GM18519 (cell line): ENCODE measurements around the gene ARRB1.
"Not testable (repeated sequence)": the region's sequence is repeated elsewhere in the genome, so short reads cannot be mapped to it uniquely, and the experiment has no call there.

Experiments
- ATAC-seq: cut with Tn5 transposase; IDR thresholded peaks from one replicate; pipeline ENCODE4 v1.9.1; 2021; ENCODE audit warnings: mild to moderate bottlenecking, moderate library complexity; ENCODE audit not compliant: unreplicated experiment, low FRiP score

Gene ARRB1

DNA sequence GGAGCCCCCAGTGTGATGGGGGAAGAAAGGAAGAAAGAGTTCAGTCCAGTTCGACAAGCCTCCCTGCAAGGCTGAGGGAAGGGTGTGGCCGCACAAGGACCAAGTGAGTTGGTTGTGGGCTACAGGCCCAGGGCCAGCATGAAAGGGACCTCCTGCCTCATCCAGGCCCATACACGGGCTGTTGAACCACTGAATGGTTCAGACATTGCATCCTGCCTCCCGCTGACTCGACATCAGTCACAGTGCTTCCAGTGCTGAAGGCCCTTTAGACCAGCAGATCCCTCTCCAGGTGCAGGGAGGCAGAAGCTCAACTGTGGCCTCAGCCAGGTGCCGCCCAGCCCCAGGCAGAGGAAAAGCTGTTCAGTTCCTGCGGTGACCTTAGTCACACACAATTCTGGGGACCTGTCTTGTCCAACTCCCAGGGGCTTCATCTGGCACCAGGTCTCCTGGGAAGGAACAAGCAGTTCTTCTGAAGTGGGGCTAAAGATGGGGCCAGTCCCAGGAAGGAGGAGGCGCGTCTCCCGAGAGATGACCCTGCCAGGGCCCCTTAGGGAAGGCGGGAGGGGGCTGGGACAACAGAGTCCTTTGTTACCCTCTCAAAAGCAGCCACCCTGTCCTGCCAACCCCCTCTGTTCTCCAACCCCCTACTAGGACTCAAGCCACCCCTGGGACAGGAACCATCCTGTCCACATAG is 6.6 kb downstream of the ARRB1 start:
- no peak for ATAC-seq

DNA sequence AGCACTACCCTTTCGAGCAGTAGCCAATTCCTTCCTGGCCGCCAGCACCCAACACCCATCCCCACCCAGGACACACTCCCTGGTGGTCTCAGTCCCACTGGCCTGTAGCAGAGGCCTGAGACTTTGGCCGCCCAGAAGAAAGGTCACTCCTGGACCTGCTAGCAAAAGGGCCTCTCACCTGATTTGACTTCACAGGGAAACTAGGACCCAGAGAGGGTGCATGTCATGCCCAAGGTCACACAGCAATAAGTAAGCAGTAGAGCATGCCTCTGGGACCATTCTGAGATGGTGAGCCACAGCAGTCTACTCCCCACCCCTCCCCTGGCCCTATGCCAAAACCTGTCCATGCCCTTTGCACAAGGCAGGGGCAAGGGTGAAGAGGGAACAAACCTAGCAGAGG is 7.3 kb downstream of the ARRB1 start:
- no peak for ATAC-seq

DNA sequence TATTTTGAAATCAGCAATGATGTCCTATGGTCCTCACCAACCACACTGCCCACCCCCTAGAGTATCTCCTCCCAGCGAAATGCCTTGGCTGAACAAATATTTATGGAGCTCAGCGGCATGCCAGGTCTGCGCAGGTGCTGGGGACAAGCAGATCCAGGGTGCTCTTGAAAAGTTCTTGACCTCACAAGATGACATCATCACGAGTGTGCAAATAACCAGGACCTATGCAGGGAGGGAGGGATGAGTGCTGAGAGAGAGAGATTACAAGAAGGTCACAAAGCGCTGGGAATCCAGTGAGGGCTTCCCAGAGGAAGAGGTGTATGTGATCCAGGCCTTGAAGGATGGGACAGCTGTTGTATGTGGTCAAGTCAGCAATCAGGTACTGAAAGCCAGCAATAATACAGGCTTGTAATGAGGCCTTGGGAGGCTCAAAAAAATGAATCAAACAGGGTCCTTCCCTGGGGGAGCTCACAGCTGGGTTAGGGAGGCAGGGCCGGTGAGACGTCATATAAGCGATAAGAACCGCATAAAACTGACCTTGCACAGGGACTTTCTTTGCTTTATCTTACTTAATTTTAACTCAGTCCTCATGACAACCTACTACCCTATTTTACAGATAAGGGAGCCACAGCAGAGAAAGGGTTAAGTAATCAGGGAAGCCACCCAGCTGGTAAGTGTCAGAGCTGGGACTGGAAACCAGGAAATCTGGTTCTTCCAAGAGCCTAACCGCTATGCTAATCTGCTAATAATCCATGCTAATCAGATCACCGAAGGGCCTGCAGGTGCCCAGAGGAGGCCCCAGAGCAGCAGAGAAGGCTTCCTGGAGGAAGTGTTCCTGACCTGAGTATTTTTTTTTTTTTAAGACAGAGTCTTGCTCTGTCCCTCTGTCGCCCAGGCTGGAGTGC is 8.2 kb downstream of the ARRB1 start:
- no peak for ATAC-seq

GRCh38 chr11:75342231-75342918 is 9.1 kb downstream of the ARRB1 start:
- no peak for ATAC-seq

GRCh38 chr11:75341612-75342011 is 9.8 kb downstream of the ARRB1 start:
- ATAC-seq = no peak

- no peak for ATAC-seq
Observed at GRCh38 chr11:75339685-75340409, 11.6 kb downstream of the ARRB1 start.

DNA sequence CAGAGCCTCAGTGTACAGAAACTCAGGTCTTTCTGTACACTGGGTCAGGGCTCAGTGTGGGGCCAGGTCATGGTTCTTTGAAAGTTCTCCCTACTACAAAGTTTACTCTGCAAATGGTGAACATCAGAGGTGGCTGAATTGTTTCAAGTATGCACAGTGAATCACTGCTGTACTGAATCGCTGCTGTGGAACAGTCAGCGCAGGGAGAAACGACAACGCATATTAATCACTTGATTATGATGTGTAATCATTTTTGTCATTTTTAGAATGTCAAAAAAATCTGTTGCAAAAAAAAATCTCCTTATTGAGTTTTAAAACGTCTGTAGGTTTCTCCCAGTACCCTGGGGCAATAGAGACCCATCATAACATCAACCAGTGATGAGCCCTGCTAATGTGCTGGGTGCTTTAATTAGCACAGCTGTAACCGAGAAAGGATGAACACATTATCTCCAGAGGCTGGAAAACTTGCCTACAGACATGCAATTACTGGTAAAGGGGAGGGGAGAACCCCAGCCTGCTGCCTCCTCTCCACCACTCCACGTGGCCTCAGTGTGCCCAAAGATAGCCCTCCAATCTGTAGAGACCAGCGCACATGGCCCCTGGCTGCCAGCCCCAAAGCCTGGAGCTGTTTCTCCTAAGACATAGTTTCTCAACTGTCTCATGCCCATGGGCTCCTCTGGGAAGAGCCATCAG is 12.8 kb downstream of the ARRB1 start:
- ATAC-seq = no peak

- ATAC-seq = no peak
Observed at GRCh38 chr11:75337195-75337654, 14.2 kb downstream of the ARRB1 start.

GRCh38 chr11:75334976-75335375 is 16.5 kb downstream of the ARRB1 start:
- ATAC-seq = no peak

DNA sequence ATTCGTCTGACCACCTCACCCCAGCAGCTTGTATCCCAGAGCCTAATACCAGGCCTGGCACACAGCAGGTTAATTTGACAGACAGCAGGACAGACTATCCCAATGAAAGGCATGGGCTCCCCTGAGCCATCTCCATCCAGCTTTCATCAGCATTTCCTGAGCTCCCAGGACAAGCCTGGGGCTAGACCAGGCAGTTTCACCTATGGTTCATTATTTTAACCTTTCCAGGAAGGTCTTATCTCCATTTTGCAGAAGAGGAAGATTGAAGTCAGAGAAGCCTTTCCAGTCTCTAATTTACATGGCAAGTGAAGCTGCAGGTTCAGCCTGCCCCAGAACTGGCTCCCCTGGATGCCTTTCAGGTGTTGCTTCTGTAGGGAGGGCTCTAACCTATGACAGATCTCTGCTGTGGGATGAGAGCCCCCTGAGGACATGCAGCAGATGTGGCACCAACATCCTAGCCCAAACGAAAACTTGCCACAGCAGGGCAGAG is 17.0 kb downstream of the ARRB1 start:
- ATAC-seq = no peak

GRCh38 chr11:75333807-75334140 is 17.7 kb downstream of the ARRB1 start:
- ATAC-seq = no peak

GRCh38 chr11:75333022-75333806 is 18.2 kb downstream of the ARRB1 start:
- no peak for ATAC-seq

- ATAC-seq = not testable (repeated sequence)
Observed at GRCh38 chr11:75331761-75332160, 19.7 kb downstream of the ARRB1 start.

- not testable (repeated sequence) for ATAC-seq
Observed at GRCh38 chr11:75331304-75331703, 20.2 kb downstream of the ARRB1 start.

GRCh38 chr11:75330886-75331285 is 20.6 kb downstream of the ARRB1 start:
- not testable (repeated sequence) for ATAC-seq

GRCh38 chr11:75330291-75330690 is 21.2 kb downstream of the ARRB1 start:
- ATAC-seq = no peak

DNA sequence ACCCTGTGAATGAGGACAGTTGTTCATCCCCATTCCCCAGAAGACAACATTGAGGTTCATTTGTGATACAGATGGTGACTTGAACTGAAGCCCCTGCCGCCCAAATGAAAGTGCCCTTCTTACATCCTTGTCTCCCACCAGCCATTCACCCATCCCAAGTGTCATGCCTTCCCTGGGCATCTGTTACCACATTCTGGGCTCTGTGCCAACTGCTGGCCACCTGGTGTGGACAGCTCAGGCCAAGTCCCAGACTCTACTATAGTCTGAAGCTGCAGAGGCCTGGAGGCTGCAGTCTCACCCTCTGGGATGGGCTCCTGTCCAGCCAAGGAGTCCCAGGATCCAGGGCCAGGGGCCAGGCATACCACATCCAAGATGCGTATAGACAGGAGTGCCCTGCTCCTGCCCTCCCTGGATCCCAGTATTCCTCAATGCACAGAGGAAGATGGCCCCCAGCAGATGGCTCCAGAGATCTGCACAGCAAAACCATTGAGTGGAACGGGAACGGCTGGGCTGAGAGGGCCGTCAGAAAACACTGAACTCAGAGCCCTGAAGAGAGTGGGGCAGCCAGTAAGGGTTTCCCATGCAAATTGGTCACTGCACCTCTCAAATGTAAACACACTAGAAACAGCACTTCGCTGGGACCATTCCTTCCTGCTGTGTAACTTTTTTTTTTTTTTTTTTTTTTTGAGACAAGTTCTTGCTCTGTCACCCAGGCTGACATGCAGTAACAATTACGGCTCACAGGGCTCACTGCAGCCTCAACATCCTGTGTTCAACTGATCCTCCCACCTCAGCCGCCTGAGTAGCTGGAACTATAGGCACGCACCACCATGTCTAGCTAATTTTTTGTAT is 22.8 kb downstream of the ARRB1 start:
- ATAC-seq = no peak

DNA sequence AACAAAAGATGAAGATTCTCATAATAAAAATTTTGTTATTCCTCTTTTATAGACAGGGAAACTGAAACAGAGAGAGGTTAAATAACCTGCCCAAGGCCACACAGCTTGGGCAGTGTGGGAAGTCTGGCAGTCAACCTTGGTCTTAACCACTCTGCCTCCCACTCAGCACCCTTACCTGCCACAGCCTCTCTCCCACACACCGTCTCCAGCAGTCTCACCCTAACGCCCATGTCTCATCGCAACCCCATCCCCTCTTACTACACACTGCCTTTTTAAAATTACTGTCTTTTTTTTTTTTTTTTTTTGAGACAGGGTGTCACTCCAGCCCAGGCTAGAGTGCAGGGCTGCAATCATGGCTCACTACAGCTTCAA is 25.0 kb downstream of the ARRB1 start:
- ATAC-seq = no peak
